NT2/D1 (cell line): ENCODE measurements around the gene LZIC.

ENCODE experiments used
- SUZ12 ChIP-seq: IDR thresholded peaks from 2 replicates; pipeline ENCODE4 v1.6.1; 2011; ENCODE audit not compliant: insufficient read length, insufficient read depth; ENCODE audit errors: extremely low read depth
- YY1 ChIP-seq: IDR thresholded peaks from 2 replicates; pipeline ENCODE4 v1.6.1; 2011; ENCODE audit not compliant: insufficient read length, insufficient read depth
- ZNF274 ChIP-seq: IDR thresholded peaks from 2 replicates; pipeline ENCODE4 v1.6.1; 2011; ENCODE audit warnings: mild to moderate bottlenecking, low read depth, low read length

DNA sequence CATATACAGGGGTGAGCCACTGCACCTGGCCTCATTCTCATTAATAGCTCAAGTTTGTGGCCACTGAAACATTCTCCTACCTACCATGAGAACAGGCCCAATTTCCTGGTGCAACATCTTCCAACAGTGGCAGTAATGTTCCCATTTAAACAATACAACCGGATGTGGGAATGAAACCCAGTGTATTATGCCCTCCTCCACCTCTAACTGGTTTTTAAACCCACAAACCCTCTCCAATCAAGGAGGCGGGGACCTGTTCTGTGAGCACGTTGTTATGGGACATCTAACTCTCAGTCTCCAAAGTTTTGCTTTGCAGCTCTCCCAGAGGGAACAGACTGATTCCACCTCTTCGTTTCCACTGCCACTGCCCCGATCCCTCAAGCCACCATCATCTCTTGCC, 35.8 kb downstream of the LZIC start:
- TF ChIP-seq ZNF274 (no peak), SUZ12 (no peak), YY1 (no peak)
